ENCODE results near the gene PPP1R3E. TPM values are rescaled to one million over a fixed set of nuclear protein-coding genes. Genes with fewer than 3 reads are reported as not detected.
A peak's percentile ranks its signal among the peaks of the same experiment; 100 is the strongest.

The PPP1R3E gene
- total and polyA plus RNA-seq, 2 of the 13 experiments (the other 11 are each of a cell fraction or from before 2014, with no cell fraction given): 16.5 to 26.5 TPM

- TF ChIP-seq ZBTB3 (CRISPR knock-in tag; IDR thresholded peaks at IDR 0.05; ENCODE audit: borderline replicate concordance, low read depth) (no peak), HNRNPH1 (optimal IDR thresholded peaks at IDR 0.05; ENCODE audit: low read depth, low read length) (no peak), FOSL1 (CRISPR knock-in tag; IDR thresholded peaks at IDR 0.05; ENCODE audit: borderline replicate concordance) (no peak), ARNT (IDR thresholded peaks at IDR 0.05) (no peak), ZNF546 (CRISPR knock-in tag; conservative IDR thresholded peaks at IDR 0.05) (peak; percentile 53), MED13 (CRISPR knock-in tag; IDR thresholded peaks at IDR 0.05) (peak; percentile 64; the same call in 1 of the 2 replicates), TFDP1 (CRISPR knock-in tag; IDR thresholded peaks at IDR 0.05; ENCODE audit: borderline replicate concordance) (peak; percentile 77; the same call in 1 of the 2 replicates), BRF2 (CRISPR knock-in tag; IDR thresholded peaks at IDR 0.05) (peak; percentile 86), ZNF30 (CRISPR knock-in tag; IDR thresholded peaks at IDR 0.05) (peak; percentile 58; the same call in 1 of the 2 replicates), PTBP1 (IDR thresholded peaks at IDR 0.05; ENCODE audit: low read depth, low read length, poor library complexity, severe bottlenecking) (peak; percentile 31), ZNF83 (CRISPR knock-in tag; IDR thresholded peaks at IDR 0.05; ENCODE audit: borderline replicate concordance) (peak; percentile 62; the same call in 1 of the 2 replicates), EHMT2 (IDR thresholded peaks at IDR 0.05; ENCODE audit: borderline replicate concordance, low read depth, low read length) (peak; percentile 89; the same call in 1 of the 2 replicates), KLF13 (CRISPR knock-in tag; IDR thresholded peaks at IDR 0.05) (peak; percentile 92), ZNF503 (CRISPR knock-in tag; IDR thresholded peaks at IDR 0.05) (peak; percentile 70; the same call in 1 of the 2 replicates), AGO1 (IDR thresholded peaks at IDR 0.05; ENCODE audit: low read depth, low read length, poor library complexity, severe bottlenecking) (peak; percentile 85), SIX4 (CRISPR knock-in tag; IDR thresholded peaks at IDR 0.05) (no peak; the same call in 1 of the 2 replicates), YEATS4 (CRISPR knock-in tag; IDR thresholded peaks at IDR 0.05; ENCODE audit: borderline replicate concordance) (peak; percentile 88), SIN3B (IDR thresholded peaks at IDR 0.05; ENCODE audit: low read length) (no peak), MBNL3 (CRISPR knock-in tag; conservative IDR thresholded peaks at IDR 0.05) (no peak), PHB2 (IDR thresholded peaks at IDR 0.05; ENCODE audit: partially characterized antibody) (no peak), AFF4 (CRISPR knock-in tag; IDR thresholded peaks at IDR 0.05) (no peak)
Observed at GRCh38 chr14:23286020-23286901, 16.4 kb downstream of the PPP1R3E start, which contains the start of gene HOMEZ (continued).
